ENCODE measurements around the gene BCAS1. TPM values are rescaled to one million over a fixed set of nuclear protein-coding genes. Genes with fewer than 3 reads are reported as not detected.

BCAS1 gene
- total and polyA plus RNA-seq, 10 of the 15 experiments (the other 5 are each of a cell fraction or from before 2014, with no cell fraction given), result 0.21 to 1.4 (median 0.55) TPM

- no peak for TF ChIP-seq SKIL (IDR thresholded peaks at IDR 0.05; ENCODE audit: low read depth, poor library complexity, severe bottlenecking)
- TF ChIP-seq STAT1 (conservative IDR thresholded peaks at IDR 0.05), result no peak
- TF ChIP-seq PBX3 (IDR thresholded peaks at IDR 0.05; ENCODE audit: insufficient replicate concordance, low read depth, low read length), result no peak
- TF ChIP-seq PKNOX1 (IDR thresholded peaks at IDR 0.05), result no peak
- TF ChIP-seq ZNF217 (IDR thresholded peaks at IDR 0.05), result no peak
These were observed 164.6 kb downstream of the BCAS1 start (continued) for GRCh38 chr20:53905820-53906191.
